ENCODE measurements around the gene CASP8AP2. TPM values are rescaled to one million over a fixed set of nuclear protein-coding genes. Genes with fewer than 3 reads are reported as not detected.

The CASP8AP2 gene
- total RNA-seq, 1 experiment from 2014 or later, result 19.3 TPM

- intact Hi-C loops (cut with micrococcal nuclease; ENCODE audit: unreplicated experiment), result no loop called here
- ChIA-PET POLR2A (no interaction called here), CTCF (no interaction called here)
- Histone ChIP-seq H3K4me1 (peaks cover 3% of the 10 kb centered on the region), H3K9me3 (no peaks in the 10 kb centered on the region), H3K4me3 (ENCODE audit: low read depth, low read length) (no peak overlapping the region), H3K36me3 (ENCODE audit: control insufficient read depth, insufficient read depth, low read length) (no peaks in the 10 kb centered on the region; the same call in 1 of the 2 replicates), H3K27me3 (replicated peaks; ENCODE audit: control insufficient read depth, insufficient read depth, low read length) (no peaks in the 10 kb centered on the region)
- BruUV-seq (replicated peaks), result no TSS peak
- Mint-ChIP-seq H3K36me3 (ENCODE audit: insufficient read depth, unreplicated experiment) (peaks cover 18% of the 10 kb centered on the region), H3K27ac (ENCODE audit: unreplicated experiment) (no peak overlapping the region), H3K4me3 (ENCODE audit: unreplicated experiment) (peak overlapping the region; percentile 90), H3K27me3 (ENCODE audit: insufficient read depth, unreplicated experiment) (no peaks in the 10 kb centered on the region), H3K4me1 (ENCODE audit: low read depth, unreplicated experiment) (peaks cover 6% of the 10 kb centered on the region), H3K9me3 (ENCODE audit: unreplicated experiment) (no peaks in the 10 kb centered on the region)
- no peak for TF ChIP-seq CTCF (IDR thresholded peaks at IDR 0.05; ENCODE audit: insufficient read depth in 1 of 2, low read depth in 1 of 2, low read length in 1 of 2, severe bottlenecking in 1 of 2, unreplicated experiment in 1 of 2)
- no peak for DNase-seq
Measured at GRCh38 chr6:89817481-89817880, 12.2 kb upstream of the CASP8AP2 start.

DNA sequence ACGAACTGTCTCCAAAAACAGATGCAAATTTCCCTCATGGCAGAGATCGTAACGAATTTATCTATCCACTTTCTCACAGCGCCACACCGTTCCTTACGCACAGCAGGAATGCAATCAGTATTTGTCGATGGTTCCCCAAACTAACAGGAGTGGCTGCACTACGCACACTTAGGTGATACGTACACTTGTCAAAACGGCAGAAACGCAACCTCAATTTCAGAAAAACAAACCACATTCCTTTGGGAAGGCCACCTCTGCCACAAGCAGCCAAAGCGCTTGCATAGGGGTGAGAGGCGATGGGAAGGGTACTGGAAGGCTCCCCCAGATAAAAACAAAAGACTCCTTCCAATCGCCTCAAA is 10.7 kb upstream of the CASP8AP2 start:
- Mint-ChIP-seq H3K4me3 (ENCODE audit: unreplicated experiment) (peak overlapping the region; percentile 90), H3K27ac (ENCODE audit: unreplicated experiment) (peak overlapping the region; percentile 98), H3K27me3 (ENCODE audit: insufficient read depth, unreplicated experiment) (no peaks in the 10 kb centered on the region), H3K36me3 (ENCODE audit: insufficient read depth, unreplicated experiment) (peaks cover 18% of the 10 kb centered on the region), H3K9me3 (ENCODE audit: unreplicated experiment) (no peaks in the 10 kb centered on the region), H3K4me1 (ENCODE audit: low read depth, unreplicated experiment) (peaks cover 6% of the 10 kb centered on the region)
- TF ChIP-seq CTCF (IDR thresholded peaks at IDR 0.05; ENCODE audit: insufficient read depth in 1 of 2, low read depth in 1 of 2, low read length in 1 of 2, severe bottlenecking in 1 of 2, unreplicated experiment in 1 of 2), result no peak
- intact Hi-C loops (cut with micrococcal nuclease; ENCODE audit: unreplicated experiment), result loop anchor here (1.0 kb wide), 1 partner anchor 10 kb away; the partner anchor contains the start of gene CASP8AP2
- Histone ChIP-seq H3K4me1 (peaks cover 3% of the 10 kb centered on the region), H3K27me3 (replicated peaks; ENCODE audit: control insufficient read depth, insufficient read depth, low read length) (no peaks in the 10 kb centered on the region), H3K36me3 (ENCODE audit: control insufficient read depth, insufficient read depth, low read length) (no peaks in the 10 kb centered on the region; the same call in 1 of the 2 replicates), H3K9me3 (no peaks in the 10 kb centered on the region), H3K4me3 (ENCODE audit: low read depth, low read length) (peak overlapping the region; percentile 95)
- CTCF ChIA-PET, result interaction anchor here (1.8 kb wide), 1 partner anchor 10 kb away, joined by 6 read pairs; the partner anchor contains the start of gene CASP8AP2
- DNase-seq, result no peak
- BruUV-seq (replicated peaks), result TSS peak; percentile 50
- POLR2A ChIA-PET, result interaction anchor here (0.6 to 2.5 kb wide), 3 partner anchors 10 to 67 kb away, joined by 4 to 32 read pairs (median 5); partner anchors contain the start of gene CASP8AP2

GRCh38 chr6:89819336-89820130 is 10.1 kb upstream of the CASP8AP2 start, which contains the start of gene MDN1:
Gene MDN1, minus strand, starts transcription at chr6:89819794. Its CDS starts 187 bp downstream, at chr6:89819607.
- H3K27ac Mint-ChIP-seq (ENCODE audit: unreplicated experiment), result peak within 1 kb of the TSS; percentile 98
- CTCF ChIA-PET, result interaction anchor here (1.8 kb wide), 1 partner anchor 10 kb away, joined by 6 read pairs; the partner anchor contains the start of gene CASP8AP2
- no peaks in the 10 kb centered on the region; the same call in 1 of the 2 replicates for H3K36me3 ChIP-seq (ENCODE audit: control insufficient read depth, insufficient read depth, low read length)

More at GRCh38 chr6:89819336-89820130, 10.1 kb upstream of the CASP8AP2 start, which contains the start of gene MDN1:
- no peaks in the 10 kb centered on the region for H3K27me3 ChIP-seq (replicated peaks; ENCODE audit: control insufficient read depth, insufficient read depth, low read length)
- Mint-ChIP-seq H3K4me1 (ENCODE audit: low read depth, unreplicated experiment) (peaks cover 6% of the 10 kb centered on the region), H3K27me3 (ENCODE audit: insufficient read depth, unreplicated experiment) (no peaks in the 10 kb centered on the region), H3K4me3 (ENCODE audit: unreplicated experiment) (peak within 1 kb of the TSS; percentile 90), H3K9me3 (ENCODE audit: unreplicated experiment) (no peaks in the 10 kb centered on the region), H3K36me3 (ENCODE audit: insufficient read depth, unreplicated experiment) (peaks cover 18% of the 10 kb centered on the region)
- no peaks in the 10 kb centered on the region for H3K9me3 ChIP-seq
- peak within 1 kb of the TSS; percentile 95 for H3K4me3 ChIP-seq (ENCODE audit: low read depth, low read length)
- POLR2A ChIA-PET, result interaction anchor here (0.5 to 2.5 kb wide), 4 partner anchors 10 to 67 kb away, joined by 3 to 32 read pairs (median 4); partner anchors contain the start of gene CASP8AP2
- no peak for TF ChIP-seq CTCF (IDR thresholded peaks at IDR 0.05; ENCODE audit: insufficient read depth in 1 of 2, low read depth in 1 of 2, low read length in 1 of 2, severe bottlenecking in 1 of 2, unreplicated experiment in 1 of 2)
- no TSS peak for BruUV-seq (replicated peaks)
- peaks cover 3% of the 10 kb centered on the region for H3K4me1 ChIP-seq
- intact Hi-C loops (cut with micrococcal nuclease; ENCODE audit: unreplicated experiment), result loop anchor here (1.0 kb wide), 1 partner anchor 10 kb away; the partner anchor contains the start of gene CASP8AP2
- DNase-seq, result peak; percentile 90 to 92
